Erythroblast (primary cell): ENCODE data around the gene AHSP.

ENCODE experiments used
- GATA1 ChIP-seq: IDR thresholded peaks from 2 replicates; pipeline ENCODE4 v1.6.1; 2011; ENCODE audit warnings: low read depth, mild to moderate bottlenecking, control low read depth, low read length, moderate library complexity
- POLR2A ChIP-seq: IDR thresholded peaks from 2 replicates; pipeline ENCODE4 v1.6.1; 2011; ENCODE audit warnings: mild to moderate bottlenecking, low read length

DNA sequence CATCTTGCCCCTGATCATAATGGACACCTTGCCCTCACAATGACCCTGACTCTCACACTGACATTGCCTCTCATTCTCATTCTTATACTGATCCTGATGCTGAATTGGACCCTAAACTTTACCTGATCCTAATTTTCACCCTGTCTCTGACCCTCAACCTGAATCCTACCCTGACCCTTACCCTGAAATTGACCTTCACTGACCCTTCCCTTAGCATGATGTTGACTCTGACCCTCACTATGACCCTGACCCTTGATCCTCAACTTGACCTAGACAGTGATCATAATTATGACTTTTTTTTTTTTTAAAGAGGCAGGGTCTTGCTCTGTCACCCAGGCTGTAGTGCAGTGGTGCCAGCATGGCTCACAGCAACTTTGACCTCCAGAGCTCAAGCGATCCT is 3.4 kb downstream of the AHSP start:
- peak; percentile 14 for TF ChIP-seq POLR2A
- no peak for TF ChIP-seq GATA1
